Measurements from ENCODE around the gene REV1.
"Not testable (repeated sequence)": the region's sequence is repeated elsewhere in the genome, so short reads cannot be mapped to it uniquely, and the experiment has no call there.

The REV1 gene

DNA sequence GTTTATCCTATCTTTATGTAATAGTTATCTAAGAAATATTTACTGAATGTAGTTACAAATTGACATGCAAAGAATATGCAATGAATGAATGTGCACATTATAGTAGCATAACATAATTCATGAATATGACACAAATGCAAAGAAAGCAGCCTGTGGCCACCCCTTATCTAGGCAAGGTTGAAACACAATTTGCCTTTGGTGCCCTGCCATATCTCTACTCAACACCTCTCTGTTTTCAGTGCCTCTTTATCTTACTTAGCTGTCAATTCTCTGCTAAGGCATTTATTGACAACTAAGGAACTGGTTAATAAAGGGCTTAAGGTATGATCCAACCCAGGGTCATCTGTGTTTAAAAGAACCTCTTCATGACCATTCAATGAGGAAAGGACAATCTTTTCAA is 18.9 kb downstream of the REV1 start:
- Histone ChIP-seq H3F3A (ENCODE audit: insufficient read depth, low read length) (no peaks in the 10 kb centered on the region), H3K9me3 (ENCODE audit: low read length) (peaks cover 7% of the 10 kb centered on the region; the same call in 1 of the 2 replicates), H3K4me2 (ENCODE audit: low read length) (no peak overlapping the region), H3K36me3 (ENCODE audit: insufficient read depth, low read length) (peaks cover 25% of the 10 kb centered on the region), H3K4me3 (ENCODE audit: low read depth, low read length, poor library complexity, severe bottlenecking) (no peak overlapping the region), H3K4me1 (ENCODE audit: insufficient read depth, low read length, severe bottlenecking) (no peaks in the 10 kb centered on the region), H3K79me2 (ENCODE audit: insufficient read depth, low read length) (peaks cover 95% of the 10 kb centered on the region), H3K9me2 (ENCODE audit: low read depth, low read length) (no peaks in the 10 kb centered on the region), H3K27me3 (ENCODE audit: insufficient read depth, low read length) (no peaks in the 10 kb centered on the region), H3K9ac (ENCODE audit: low read length) (no peak overlapping the region), H2AFZ (ENCODE audit: low read length) (no peak overlapping the region), H3K27ac (ENCODE audit: low read depth, low read length, poor library complexity, severe bottlenecking) (no peak overlapping the region), H4K20me1 (ENCODE audit: insufficient read depth, low read length) (no peaks in the 10 kb centered on the region)
- TF ChIP-seq, protein P1, sequence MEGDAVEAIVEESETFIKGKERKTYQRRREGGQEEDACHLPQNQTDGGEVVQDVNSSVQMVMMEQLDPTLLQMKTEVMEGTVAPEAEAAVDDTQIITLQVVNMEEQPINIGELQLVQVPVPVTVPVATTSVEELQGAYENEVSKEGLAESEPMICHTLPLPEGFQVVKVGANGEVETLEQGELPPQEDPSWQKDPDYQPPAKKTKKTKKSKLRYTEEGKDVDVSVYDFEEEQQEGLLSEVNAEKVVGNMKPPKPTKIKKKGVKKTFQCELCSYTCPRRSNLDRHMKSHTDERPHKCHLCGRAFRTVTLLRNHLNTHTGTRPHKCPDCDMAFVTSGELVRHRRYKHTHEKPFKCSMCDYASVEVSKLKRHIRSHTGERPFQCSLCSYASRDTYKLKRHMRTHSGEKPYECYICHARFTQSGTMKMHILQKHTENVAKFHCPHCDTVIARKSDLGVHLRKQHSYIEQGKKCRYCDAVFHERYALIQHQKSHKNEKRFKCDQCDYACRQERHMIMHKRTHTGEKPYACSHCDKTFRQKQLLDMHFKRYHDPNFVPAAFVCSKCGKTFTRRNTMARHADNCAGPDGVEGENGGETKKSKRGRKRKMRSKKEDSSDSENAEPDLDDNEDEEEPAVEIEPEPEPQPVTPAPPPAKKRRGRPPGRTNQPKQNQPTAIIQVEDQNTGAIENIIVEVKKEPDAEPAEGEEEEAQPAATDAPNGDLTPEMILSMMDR (IDR thresholded peaks at IDR 0.05; ENCODE audit: low read length), result no peak
- TF ChIP-seq EZH2 (IDR thresholded peaks at IDR 0.05; ENCODE audit: borderline replicate concordance, low read length), result no peak

DNA sequence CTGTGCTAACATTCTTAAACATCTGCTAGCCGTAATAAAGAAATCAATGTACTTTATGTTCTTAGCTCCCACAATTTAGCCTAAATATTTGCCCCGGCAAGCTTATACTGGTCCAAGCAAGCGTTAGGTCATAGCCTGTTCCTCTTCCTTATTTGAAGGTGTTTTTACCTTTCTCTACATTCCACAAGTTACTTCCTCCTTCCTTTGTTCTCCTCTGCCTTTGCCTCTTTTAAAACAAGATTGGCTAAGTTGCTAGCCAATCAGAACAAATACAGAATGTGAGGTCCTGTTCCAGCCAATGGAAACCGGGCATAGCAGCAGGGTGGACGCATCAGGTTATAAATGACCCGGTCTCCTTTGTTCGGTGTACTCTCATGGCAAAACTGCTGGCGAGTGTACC is 19.4 kb downstream of the REV1 start:
- H3K4me1 ChIP-seq (ENCODE audit: insufficient read depth, low read length, severe bottlenecking); H3K4me3 ChIP-seq (ENCODE audit: low read depth, low read length, poor library complexity, severe bottlenecking); H3K9me2 ChIP-seq (ENCODE audit: low read depth, low read length); H3F3A ChIP-seq (ENCODE audit: insufficient read depth, low read length); H3K9me3 ChIP-seq (ENCODE audit: low read length); H3K4me2 ChIP-seq (ENCODE audit: low read length); H3K27me3 ChIP-seq (ENCODE audit: insufficient read depth, low read length); H2AFZ ChIP-seq (ENCODE audit: low read length); H4K20me1 ChIP-seq (ENCODE audit: insufficient read depth, low read length); H3K9ac ChIP-seq (ENCODE audit: low read length); H3K27ac ChIP-seq (ENCODE audit: low read depth, low read length, poor library complexity, severe bottlenecking): not testable (repeated sequence)
- peaks cover 95% of the 10 kb centered on the region for H3K79me2 ChIP-seq (ENCODE audit: insufficient read depth, low read length)
- peaks cover 25% of the 10 kb centered on the region for H3K36me3 ChIP-seq (ENCODE audit: insufficient read depth, low read length)

DNA sequence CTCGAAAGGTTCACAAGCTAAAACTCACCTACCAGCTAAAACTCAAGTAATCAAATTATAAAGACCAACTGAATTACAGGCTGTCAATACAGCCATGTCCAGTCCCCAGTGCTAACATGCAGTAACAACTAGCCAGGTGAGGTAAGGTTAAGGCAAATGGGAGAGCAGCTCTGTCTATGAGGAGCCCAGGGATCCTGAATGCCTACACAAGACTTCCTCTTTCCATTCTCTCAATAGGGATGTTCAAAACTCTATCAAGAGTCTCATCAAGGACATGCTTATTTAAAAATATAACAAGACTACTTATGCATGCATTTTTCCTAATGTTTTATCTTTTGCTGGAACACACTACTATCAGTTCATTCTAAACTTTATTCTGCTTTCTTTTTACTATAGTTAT is 20.4 kb downstream of the REV1 start:
- H3K79me2 ChIP-seq (ENCODE audit: insufficient read depth, low read length), result peaks cover 96% of the 10 kb centered on the region
- no peak overlapping the region for H3K4me2 ChIP-seq (ENCODE audit: low read length)
- peaks cover 29% of the 10 kb centered on the region for H3K36me3 ChIP-seq (ENCODE audit: insufficient read depth, low read length)
- no peaks in the 10 kb centered on the region for H3K27me3 ChIP-seq (ENCODE audit: insufficient read depth, low read length)
- no peak for TF ChIP-seq EZH2 (IDR thresholded peaks at IDR 0.05; ENCODE audit: borderline replicate concordance, low read length)
- TF ChIP-seq, protein P1 (IDR thresholded peaks at IDR 0.05; ENCODE audit: low read length), result no peak
- H2AFZ ChIP-seq (ENCODE audit: low read length), result no peak overlapping the region
- H3K4me3 ChIP-seq (ENCODE audit: low read depth, low read length, poor library complexity, severe bottlenecking), result no peak overlapping the region
- H3K9me3 ChIP-seq (ENCODE audit: low read length), result peaks cover 7% of the 10 kb centered on the region; the same call in 1 of the 2 replicates
- H3K9me2 ChIP-seq (ENCODE audit: low read depth, low read length), result no peaks in the 10 kb centered on the region
- H3K4me1 ChIP-seq (ENCODE audit: insufficient read depth, low read length, severe bottlenecking), result no peaks in the 10 kb centered on the region
- no peak overlapping the region for H3K27ac ChIP-seq (ENCODE audit: low read depth, low read length, poor library complexity, severe bottlenecking)
- H3F3A ChIP-seq (ENCODE audit: insufficient read depth, low read length), result no peaks in the 10 kb centered on the region; the same call in 1 of the 2 replicates
- no peaks in the 10 kb centered on the region for H4K20me1 ChIP-seq (ENCODE audit: insufficient read depth, low read length)
- no peak overlapping the region for H3K9ac ChIP-seq (ENCODE audit: low read length)

DNA sequence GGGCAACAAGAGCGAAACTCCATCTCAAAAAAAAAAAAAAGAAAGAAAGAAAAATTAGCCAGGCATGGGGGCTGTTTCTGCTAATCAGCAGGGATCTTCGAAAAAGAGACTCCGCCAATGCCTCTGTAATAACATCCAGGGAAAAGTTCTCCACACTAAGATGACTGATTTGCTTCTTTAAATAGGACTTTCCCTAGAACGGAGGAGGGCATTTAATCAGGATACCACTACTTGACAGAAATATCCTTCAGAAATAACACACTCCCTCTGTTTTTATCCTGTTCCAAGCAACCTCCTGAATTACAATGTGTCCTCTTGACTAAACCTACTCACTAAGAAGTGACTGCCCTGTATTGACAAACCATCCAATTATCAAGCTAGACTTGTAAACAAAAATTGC is 21.7 kb downstream of the REV1 start:
- peaks cover 7% of the 10 kb centered on the region; the same call in 1 of the 2 replicates for H3K9me3 ChIP-seq (ENCODE audit: low read length)
- no peak overlapping the region for H3K4me3 ChIP-seq (ENCODE audit: low read depth, low read length, poor library complexity, severe bottlenecking)

More for the DNA sequence above, 21.7 kb downstream of the REV1 start:
- Histone ChIP-seq H3K9ac (ENCODE audit: low read length) (no peak overlapping the region), H4K20me1 (ENCODE audit: insufficient read depth, low read length) (no peaks in the 10 kb centered on the region), H3K36me3 (ENCODE audit: insufficient read depth, low read length) (peaks cover 41% of the 10 kb centered on the region), H3K4me2 (ENCODE audit: low read length) (no peak overlapping the region), H3K79me2 (ENCODE audit: insufficient read depth, low read length) (peaks cover 91% of the 10 kb centered on the region), H2AFZ (ENCODE audit: low read length) (no peak overlapping the region), H3K27ac (ENCODE audit: low read depth, low read length, poor library complexity, severe bottlenecking) (no peak overlapping the region), H3K9me2 (ENCODE audit: low read depth, low read length) (no peaks in the 10 kb centered on the region), H3K27me3 (ENCODE audit: insufficient read depth, low read length) (no peaks in the 10 kb centered on the region), H3F3A (ENCODE audit: insufficient read depth, low read length) (no peaks in the 10 kb centered on the region; the same call in 1 of the 2 replicates), H3K4me1 (ENCODE audit: insufficient read depth, low read length, severe bottlenecking) (no peaks in the 10 kb centered on the region)
- no peak for TF ChIP-seq EZH2 (IDR thresholded peaks at IDR 0.05; ENCODE audit: borderline replicate concordance, low read length)
- TF ChIP-seq, protein P1 (IDR thresholded peaks at IDR 0.05; ENCODE audit: low read length), result no peak

Data from OCI-LY1 (cell line).